SKM-1 (cell line): ENCODE data around the gene SVOP.
A peak's percentile ranks its signal among the peaks of the same experiment; 100 is the strongest.

Experiments used
- DNase-seq: peaks from one replicate; lab custom pipeline; 2025; ENCODE audit not compliant: unreplicated experiment; lab: John Stamatoyannopoulos, UW

The SVOP gene

DNA sequence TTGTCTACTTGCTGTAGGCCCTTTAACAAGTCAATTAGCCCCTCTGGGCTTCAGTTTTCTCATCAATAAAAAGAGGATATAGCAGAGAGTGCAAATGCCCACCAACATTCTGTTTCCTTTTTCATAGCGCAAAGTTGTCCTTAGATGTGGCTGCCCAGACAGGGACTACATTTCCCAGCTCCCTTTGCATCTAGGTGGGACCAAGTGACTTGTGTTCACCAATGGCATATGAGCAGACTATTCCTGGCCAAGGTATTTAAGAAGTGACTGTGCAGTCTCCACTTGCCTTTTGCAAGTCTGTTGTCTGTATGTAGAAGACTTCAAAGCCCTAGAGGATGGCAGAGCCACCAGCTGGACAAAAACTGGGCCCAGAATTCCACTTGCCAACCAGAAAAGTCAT lies 81.3 kb downstream of the SVOP start:
- no peak for DNase-seq

DNA sequence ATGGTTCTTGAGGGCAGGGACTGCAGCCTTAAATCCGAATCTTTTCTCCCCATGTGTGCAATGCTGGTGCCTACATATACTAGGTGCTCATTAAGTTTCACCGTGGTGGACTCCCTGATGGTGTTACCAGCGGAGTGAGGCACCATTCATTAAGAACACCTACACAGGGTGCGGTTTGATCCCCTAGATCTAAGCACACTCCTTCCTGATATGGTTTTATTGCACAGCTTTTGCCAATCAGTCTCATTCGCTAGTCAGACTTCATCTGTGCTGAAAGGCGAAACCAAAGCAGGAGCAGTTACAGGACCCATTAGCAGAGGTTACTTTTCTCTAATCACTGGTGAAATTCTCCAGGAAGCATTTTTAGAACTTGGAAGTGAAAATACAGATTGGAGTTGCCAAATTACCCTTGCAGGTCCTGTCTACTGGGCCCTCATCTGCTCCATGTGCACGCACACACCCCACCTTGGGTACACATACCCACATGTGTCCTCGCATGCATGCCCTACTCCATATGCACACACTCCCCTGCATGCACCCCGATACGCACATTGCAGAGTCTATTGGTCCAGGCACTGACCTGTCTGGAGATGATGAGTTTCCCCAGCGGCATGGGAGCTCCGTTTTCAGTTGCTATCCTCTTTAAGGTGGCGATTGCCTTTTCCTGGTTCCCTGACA lies 82.5 kb downstream of the SVOP start:
- DNase-seq, result no peak

DNA sequence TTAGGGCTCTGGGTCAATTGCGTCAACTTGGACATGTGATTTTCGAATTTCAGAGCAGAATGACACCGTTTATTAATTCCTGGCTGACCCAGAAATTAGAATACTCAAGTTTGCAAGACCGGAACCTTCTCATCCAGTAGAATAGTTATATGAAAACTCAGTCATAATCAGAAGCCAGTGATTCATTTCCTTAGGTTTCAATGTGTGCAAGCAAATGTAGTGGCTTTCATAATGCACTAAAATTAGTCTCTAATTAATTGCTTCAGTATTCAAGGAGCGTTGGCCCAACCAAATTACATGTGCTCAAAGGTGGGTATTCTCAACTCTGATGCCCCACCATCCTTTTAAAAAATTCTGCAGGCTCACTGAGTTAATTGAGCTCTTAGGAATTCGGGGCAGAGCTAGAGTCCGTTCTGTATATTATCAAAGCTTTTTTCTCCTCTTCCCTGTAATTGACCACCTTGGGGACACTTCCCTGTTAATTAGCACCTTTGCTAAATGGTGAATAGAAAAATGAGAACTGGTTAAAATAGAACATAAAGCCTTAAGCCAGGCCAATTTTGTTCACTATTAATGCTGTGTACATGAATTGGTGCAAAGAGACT lies 85.6 kb downstream of the SVOP start:
- no peak for DNase-seq

DNA sequence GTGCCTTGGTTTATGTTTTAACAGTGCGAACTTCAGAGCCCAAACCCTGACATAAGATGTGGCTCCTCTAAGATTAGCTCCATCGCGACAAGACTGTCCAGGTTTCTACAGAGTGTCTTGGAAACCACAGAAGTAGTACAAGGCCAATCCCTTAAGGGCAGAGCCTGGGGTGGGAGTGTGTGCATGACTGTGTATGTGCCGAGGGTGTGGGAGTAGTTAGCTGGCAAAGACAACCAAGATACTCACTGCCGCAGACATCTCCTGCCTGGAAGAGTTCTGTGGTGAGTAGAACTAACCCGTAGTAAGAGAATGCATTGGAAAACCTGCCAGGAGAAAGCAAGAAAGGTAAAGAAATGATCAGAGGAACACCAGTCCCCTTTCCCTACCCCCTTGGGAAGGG lies 86.9 kb downstream of the SVOP start:
- no peak for DNase-seq

DNA sequence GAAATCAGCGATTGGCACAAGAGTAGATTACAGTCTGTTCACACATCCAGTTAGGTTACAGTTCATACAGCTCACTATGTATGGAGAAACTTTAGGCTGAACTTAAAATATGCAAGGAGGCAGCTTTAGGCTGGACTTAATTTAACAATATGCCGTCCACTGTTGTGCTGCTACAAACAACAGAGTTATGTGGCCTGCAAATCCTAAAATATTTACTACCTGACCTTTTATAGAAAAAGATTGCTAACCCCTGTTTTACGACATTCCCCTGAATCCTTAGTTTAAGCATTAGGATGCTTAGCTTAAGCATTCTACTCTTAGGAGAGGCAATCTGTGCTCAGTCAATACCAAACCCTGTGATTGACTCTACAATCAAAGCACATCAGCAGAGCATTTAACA lies 90.1 kb downstream of the SVOP start:
- DNase-seq, result no peak

DNA sequence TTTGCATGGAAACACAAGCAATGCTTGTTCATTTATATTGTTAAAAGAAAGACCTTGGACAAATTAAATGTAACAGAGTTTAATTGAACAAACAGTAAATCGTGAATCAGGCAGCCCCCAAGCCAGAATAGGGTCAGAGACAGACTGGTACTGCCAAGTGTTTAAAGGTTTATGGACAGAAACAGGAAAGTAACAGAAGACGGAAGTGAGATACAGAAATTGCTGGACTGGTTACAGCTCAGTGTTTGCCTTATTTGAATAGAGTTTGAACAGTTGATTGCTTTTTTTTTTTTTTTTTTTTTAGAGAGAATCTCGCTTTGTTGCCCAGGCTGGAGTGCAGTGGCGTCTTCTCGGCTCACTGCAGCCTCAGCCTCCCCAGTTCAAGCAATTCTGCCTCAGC lies 90.7 kb downstream of the SVOP start:
- no peak for DNase-seq

DNA sequence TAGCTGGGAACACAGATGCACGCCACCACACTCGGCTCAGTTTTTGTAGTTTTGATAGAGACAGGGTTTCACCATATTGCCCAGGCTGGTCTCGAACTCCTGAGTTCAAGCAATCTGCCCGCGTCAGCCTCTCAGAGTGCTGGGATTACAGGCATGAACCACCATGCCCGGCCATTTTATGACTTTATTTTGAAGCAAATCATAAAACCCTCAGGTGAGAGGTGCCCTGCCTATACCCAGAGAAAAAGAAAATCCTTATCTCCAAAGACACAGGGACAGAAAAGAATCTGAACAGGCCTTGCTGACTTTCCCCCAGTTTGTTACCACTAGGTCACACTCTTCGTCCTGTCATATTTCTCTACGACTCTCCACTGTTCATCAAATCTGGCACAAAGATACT lies 92.2 kb downstream of the SVOP start:
- DNase-seq, result no peak

DNA sequence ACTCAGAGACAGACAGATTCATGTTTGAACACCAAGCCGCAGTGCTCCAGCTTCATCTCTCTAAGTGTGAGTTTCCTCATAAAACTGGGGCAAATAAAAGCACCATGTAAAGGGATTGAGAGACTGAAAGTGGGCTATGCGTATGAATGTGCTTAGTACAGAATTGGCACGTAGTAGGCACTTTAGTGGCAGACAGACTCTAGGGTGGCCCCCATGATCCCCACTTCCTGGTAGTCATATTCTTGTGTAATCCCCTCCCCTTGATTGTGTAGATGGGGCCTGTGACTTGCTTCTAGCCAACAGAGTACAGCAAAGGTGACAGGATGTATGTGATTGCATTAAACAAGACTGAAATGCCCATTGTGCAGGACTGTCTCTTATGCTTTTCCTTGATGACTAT lies 98.0 kb downstream of the SVOP start:
- no peak for DNase-seq

DNA sequence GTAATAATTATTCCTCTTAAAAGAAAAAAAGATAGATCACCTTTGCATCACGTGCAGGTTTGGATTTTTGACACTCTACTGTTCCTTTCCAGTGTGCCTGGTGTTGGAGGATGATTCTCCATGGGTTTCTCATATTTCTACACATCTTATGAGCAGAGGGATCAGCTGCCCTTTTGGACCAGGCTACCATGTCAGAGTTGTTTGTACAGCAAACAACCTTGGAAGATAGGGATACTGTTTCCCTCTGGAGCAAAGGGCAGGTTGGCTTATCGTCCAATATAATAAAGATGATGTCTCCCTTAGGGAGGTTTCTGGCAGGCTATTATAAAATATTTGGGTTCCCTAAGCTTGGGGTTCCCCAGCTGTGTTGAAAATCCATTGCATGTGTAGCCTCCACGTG lies 98.9 kb downstream of the SVOP start:
- no peak for DNase-seq

DNA sequence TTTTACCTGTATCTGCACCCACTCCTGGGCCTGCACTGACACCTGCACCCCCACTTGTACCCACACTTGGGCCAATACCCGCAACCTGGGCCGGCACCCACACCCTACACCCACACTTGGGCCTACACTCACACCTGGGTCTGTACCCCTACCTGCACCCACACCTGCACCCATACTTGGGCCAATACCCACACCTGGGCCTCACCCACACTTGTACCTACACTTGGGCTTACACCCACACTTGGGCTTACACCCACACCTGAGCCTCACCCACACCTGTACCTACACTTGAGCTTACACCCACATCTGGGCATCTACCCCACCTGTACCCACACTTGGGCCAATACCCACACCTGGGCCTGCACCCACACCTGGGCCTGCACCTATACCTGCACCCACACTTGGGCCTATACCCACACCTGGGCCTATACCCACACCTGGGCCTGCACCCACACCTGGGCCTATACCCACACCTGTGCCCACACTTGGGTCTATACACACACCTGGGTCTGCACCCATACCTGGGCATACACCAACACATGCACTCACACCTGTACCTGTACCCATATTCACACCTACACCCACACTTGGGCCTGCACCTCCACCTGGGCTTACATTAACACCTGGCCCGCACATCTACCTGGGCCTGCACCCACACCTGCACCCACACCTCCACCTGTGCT lies 101.8 kb downstream of the SVOP start:
- DNase-seq, result no peak

DNA sequence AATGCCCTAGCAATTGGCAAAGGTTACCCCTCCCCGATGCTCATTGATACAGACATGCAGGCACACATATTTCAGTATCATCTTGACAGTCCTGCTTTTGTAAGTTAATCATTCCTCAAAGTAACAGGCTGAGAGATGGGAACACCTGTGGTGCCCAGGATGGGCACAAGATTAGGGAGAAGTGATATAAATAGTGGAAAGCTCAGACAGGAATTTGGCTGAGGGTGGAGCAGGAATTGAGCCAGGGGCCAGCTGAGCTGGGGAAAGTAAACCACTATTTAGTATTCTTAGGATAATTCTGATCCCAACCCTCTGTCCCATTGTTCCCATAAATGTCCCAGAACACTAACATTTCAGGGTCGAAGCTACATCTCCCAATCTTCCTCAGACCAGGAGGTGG lies 102.7 kb downstream of the SVOP start:
- DNase-seq, result no peak

DNA sequence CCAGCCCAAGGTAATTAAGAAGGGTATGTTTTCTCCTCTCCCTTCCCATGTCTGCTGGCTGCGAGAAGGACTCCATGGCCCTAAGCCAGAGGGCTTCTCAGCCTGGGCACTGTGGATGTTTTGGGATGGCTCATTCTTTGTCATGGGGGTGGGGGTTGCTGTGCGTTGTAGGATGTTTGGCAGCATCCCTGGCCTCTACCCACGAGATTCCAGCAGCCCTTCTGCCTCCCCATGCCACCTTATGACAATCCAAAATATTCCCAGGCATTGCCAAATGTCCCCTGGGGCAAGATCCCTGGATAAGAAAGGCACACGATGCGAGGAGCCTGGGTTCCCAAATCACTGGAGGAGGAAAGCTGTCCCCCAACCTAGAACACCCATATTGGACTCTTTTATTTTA lies 104.5 kb downstream of the SVOP start:
- DNase-seq, result no peak

DNA sequence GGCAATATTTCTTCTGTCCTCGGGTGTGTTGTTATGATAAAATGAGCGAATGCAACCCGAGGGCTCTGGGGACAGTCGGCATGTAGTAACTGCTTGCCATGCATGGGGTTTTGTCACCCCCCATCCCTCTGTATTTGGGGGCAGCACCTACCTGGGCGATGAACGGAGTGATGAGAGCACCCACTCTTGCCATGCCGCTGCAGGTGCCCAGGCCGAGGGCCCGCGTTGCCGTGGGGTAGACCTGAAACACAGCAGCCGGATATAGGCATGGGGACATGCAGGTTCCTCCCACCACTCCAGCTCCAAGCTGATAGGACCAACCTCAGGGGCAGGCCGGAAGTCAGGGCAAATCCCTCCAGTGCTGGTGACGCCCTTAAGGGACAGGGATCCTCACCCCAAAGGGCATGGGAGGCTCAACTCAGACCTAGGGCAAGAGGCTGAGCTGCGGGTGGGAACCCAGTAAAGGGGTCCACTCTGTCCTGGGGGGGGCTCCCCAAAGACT lies 105.2 kb downstream of the SVOP start:
- DNase-seq, result no peak

DNA sequence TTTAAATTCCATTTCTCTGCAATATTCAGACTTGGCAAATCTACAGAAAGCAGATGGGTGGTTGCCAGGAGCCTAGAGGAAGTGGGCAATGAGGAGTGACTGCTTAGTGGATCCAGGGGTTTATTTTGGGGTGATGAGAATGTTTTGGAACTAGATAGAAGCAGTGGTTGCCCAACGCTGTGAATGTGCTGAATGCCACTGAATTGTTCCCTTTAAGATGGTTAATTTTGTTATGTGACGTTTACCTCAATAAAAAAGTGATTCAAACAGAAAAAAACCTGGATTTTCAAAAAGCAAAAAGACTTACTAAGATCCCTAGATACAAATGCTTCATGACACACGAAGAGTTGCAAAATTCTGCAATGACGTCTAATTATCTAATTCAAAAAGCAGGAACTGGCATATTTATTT lies 106.7 kb downstream of the SVOP start:
- DNase-seq, result no peak

DNA sequence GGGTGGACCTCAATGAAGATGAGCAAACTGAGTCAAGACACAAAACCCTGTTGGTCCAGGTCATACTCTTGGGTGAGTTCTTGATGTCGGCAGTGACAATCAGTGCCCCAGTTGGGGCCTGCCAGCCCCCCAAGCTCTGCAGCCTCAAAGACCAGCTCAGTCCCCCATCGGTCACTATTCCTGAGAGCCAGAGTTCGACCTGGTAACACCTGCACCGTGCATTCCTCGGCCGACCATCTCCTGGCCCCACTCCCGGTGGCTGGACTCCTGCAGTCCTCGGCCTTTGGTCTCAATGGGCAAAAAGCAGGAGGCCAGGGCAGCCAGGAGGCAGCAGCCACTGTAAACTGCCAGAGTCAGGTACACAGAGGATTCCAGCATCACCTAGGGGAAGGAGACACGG lies 108.5 kb downstream of the SVOP start:
- DNase-seq, result no peak

DNA sequence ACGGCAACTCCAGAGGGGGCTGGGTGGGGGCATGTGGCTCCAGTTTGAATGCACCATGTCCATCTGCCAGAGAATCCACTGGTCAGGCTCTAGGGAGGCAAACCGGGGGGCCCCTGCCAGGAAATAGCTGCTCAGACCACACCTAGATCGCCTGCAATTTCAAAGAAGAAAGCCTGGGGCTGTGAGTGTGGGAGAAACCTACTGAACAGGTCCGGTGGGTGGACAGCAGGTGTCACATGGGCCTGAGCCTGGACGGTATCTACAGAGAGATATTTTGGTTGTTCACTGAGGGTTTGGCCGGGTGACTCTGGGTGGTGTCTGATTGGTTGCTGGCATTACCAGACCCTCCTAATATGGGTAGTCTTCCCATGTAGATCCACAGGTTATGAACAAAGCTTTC lies 109.0 kb downstream of the SVOP start:
- no peak for DNase-seq

DNA sequence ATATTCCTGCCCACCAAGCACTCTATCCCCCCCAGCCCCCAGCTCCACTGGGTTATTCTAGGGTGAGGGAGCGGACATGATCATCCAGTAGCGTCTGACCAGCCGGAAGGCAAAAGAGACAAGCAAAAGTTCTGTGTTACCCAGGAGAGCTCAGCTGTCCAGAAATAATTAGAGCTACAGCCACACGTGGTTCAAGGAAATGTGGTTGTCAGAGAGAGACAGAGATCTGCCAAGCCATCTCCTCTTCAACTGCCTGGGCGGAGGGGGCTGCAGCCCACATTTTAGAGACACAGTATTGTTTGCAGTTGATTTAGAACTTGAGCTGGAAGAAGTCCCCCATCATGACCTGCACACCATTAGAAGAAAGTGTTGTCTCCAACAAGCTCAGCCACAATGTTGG lies 110.5 kb downstream of the SVOP start:
- no peak for DNase-seq

DNA sequence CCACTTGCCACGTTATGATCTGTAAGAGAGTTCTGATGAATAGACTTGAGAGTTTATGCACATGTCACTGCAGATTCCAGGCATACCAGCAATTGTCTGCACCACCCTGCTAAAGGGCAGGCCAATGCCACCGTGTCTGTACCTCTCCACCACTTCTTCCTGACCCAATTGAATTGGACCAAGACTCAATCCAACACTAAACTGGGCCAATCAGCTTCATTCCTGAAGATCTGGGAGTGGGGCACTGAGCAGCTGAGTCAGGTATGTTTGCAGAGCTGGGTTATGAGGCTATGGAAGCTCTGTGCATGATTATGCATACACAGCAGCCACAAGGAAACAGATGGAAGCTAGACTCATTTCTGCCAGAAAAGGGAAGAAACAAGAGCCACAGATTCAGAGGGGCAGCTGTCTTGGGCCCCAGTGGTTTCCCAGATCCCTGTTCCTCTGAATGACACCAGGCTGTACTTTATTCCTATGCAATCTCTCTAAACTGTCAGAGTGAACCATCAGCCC lies 113.0 kb downstream of the SVOP start:
- peak; percentile 16 for DNase-seq

DNA sequence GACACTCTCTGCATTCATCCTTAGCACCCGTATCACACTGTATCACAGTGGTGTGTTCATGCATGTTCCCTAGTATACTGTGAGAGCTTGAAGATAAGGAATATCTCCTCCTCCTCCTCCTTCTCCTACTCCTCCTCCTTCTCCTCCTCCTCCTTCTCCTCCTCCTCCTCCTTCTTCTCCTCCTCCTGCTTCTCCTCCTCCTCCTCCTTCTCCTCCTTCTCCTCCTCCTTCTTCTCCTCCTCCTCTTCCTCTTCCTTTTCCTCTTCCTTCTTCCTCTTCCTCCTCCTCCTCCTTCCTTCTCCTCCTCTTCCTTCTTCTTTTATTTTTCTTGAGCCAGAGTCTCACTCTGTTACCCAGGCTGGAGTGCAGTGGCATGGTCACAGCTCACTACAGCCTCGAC lies 113.9 kb downstream of the SVOP start:
- DNase-seq, result no peak

DNA sequence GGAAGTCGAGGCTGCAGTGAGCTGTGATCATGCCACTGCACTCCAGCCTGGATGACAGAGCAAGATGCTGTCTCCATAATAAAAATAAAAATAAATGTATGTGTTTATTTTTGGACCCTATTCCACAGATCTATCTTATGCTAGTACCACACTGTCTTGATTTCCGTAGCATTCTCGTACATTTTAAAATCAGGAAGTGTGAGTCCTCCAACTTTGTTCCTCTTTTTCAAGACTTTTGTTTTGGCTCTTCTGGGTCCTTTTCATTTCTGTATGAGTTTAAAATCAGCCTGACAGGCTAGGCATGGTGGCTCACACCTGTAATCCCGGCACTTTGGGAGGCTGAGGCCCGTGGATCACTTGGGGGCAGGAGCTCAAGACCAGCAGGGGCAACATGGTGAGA lies 115.1 kb downstream of the SVOP start:
- DNase-seq, result peak; percentile 16

DNA sequence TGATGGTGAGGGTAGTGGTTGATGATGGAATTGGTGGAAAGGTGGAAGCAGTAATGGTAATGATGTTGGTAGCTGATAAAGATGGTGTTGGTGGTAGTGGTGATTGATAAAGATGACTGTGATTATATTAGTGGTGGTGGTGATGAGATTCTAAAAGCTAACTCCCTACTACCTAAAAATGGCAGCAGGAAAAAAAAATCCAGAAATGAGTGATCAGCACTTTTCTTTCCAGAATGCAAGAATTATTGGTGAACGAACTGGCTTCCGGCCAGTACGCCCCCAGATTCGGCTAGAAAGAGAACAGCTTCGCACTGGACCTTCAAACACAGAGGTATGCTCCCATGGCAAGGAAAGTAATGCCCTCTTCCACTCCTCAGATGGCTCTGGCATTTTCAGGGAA lies 121.7 kb downstream of the SVOP start:
- no peak for DNase-seq

DNA sequence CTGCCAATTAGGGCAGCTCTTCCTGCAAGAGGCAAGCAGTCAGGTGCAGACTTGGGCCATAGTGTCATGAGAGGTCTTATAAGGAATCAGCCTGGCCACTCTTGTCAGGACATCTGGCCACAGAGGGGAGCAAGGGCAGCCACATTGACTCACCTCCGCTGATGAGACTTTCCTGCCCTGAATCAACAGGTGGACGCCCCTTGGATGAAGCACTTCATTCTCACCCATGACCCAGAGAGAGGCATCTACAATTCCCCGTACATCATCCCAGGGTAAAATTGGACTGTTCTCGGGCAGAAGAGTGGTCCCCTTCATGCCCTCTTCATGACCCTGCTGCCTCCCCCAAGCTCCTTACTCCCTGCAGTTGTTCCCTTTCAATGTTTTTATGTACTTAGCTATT lies 124.1 kb downstream of the SVOP start:
- DNase-seq, result no peak
